WTC11 (cell line): Measurements from ENCODE around the gene STK26. TPM values are rescaled to one million over a fixed set of nuclear protein-coding genes. Genes with fewer than 3 reads are reported as not detected.

Experiments used
- ATAC-seq: fragments of 200-7000 bp; cut with Tn5 transposase; 2 replicates; pipeline ENCODE4 v1.10.0; 2021; ENCODE audit warnings: mild to moderate bottlenecking, moderate library complexity
- CTCF ChIA-PET: fragments of 300-600 bp; sonication (Branson Sonifier 250); formaldehyde crosslinking; loops from one replicate; lab custom pipeline; 2021; ENCODE audit warnings: antibody characterized with exemption; lab: Charles Lee
- POLR2A ChIA-PET: fragments of 350-600 bp; sonication (Branson Sonifier 250); formaldehyde crosslinking; loops from one replicate; lab custom pipeline; 2021; ENCODE audit warnings: antibody characterized with exemption; lab: Charles Lee
- DNase-seq: peaks from one replicate; pipeline ENCODE4 v3.0.0; 2021; ENCODE audit warnings: low spot score
- H3K27ac Mint-ChIP-seq: 2 replicates; pipeline ENCODE4 v1.8.0; 2021; ENCODE audit warnings: mixed read lengths
- H3K27me3 Mint-ChIP-seq: 2 replicates; pipeline ENCODE4 v1.8.0; 2021; ENCODE audit warnings: low read depth, mild to moderate bottlenecking, moderate library complexity, mixed read lengths
- H3K36me3 Mint-ChIP-seq: 2 replicates; pipeline ENCODE4 v1.8.0; 2021; ENCODE audit warnings: mixed read lengths
- H3K4me1 Mint-ChIP-seq: 2 replicates; pipeline ENCODE4 v1.8.0; 2022; ENCODE audit warnings: mixed read lengths
- H3K4me3 Mint-ChIP-seq: 2 replicates; pipeline ENCODE4 v1.8.0; 2021; ENCODE audit warnings: mild to moderate bottlenecking, moderate library complexity, mixed read lengths
- H3K9me3 Mint-ChIP-seq: 2 replicates; pipeline ENCODE4 v1.8.0; 2021; ENCODE audit warnings: mixed read lengths
- CDX4 ChIP-seq: fragments of 250-450 bp; sonication (Bioruptor Pico); IDR thresholded peaks from 2 replicates; pipeline ENCODE4 v1.9.0; 2021; ENCODE audit warnings: moderate library complexity, mild to moderate bottlenecking, inconsistent platforms, borderline replicate concordance
- E2F4 ChIP-seq: sonication (generic); formaldehyde crosslinking; IDR thresholded peaks from 2 replicates; pipeline ENCODE4 v1.8.1; 2022; ENCODE audit warnings: low read depth, mild to moderate bottlenecking, moderate library complexity, missing genetic modification reagents, borderline replicate concordance
- E2F5 ChIP-seq: sonication (generic); formaldehyde crosslinking; IDR thresholded peaks from 2 replicates; pipeline ENCODE4 v1.8.1; 2022; ENCODE audit warnings: mild to moderate bottlenecking, moderate library complexity, missing genetic modification reagents
- ELF4 ChIP-seq: sonication (generic); formaldehyde crosslinking; IDR thresholded peaks from 2 replicates; pipeline ENCODE4 v1.8.1; 2022; ENCODE audit warnings: low read depth, mild to moderate bottlenecking, moderate library complexity, missing genetic modification reagents
- EMX1 ChIP-seq: fragments of 250-450 bp; sonication (Bioruptor Pico); IDR thresholded peaks from 2 replicates; pipeline ENCODE4 v1.8.0; 2021; ENCODE audit warnings: mild to moderate bottlenecking
- GABPB1 ChIP-seq: sonication (generic); formaldehyde crosslinking; IDR thresholded peaks from 2 replicates; pipeline ENCODE4 v1.8.1; 2023; ENCODE audit warnings: mild to moderate bottlenecking, missing genetic modification reagents
- HMGA2 ChIP-seq: fragments of 250-450 bp; sonication (Bioruptor Pico); IDR thresholded peaks from 2 replicates; pipeline ENCODE4 v1.4.0; 2021; ENCODE audit warnings: mild to moderate bottlenecking, moderate library complexity
- IRF2 ChIP-seq: sonication (generic); formaldehyde crosslinking; IDR thresholded peaks from 2 replicates; pipeline ENCODE4 v1.8.0; 2022; ENCODE audit warnings: low read depth, missing genetic modification reagents, borderline replicate concordance
- PRRX2 ChIP-seq: fragments of 250-450 bp; sonication (Bioruptor Pico); IDR thresholded peaks from 2 replicates; pipeline ENCODE4 v1.8.0; 2021; ENCODE audit warnings: mild to moderate bottlenecking
- SMAD4 ChIP-seq: sonication (generic); formaldehyde crosslinking; IDR thresholded peaks from 2 replicates; pipeline ENCODE4 v1.8.0; 2022; ENCODE audit warnings: mild to moderate bottlenecking, missing genetic modification reagents
- SP1 ChIP-seq: sonication (generic); formaldehyde crosslinking; conservative IDR thresholded peaks from 2 replicates; pipeline ENCODE4 v1.8.1; 2022; ENCODE audit warnings: missing genetic modification reagents
- TEAD1 ChIP-seq: sonication (generic); formaldehyde crosslinking; IDR thresholded peaks from 2 replicates; pipeline ENCODE4 v1.8.0; 2022; ENCODE audit warnings: mild to moderate bottlenecking, missing genetic modification reagents
- TEAD4 ChIP-seq: sonication (generic); formaldehyde crosslinking; IDR thresholded peaks from 2 replicates; pipeline ENCODE4 v1.8.0; 2022; ENCODE audit warnings: mild to moderate bottlenecking, missing genetic modification reagents
- USF1 ChIP-seq: sonication (generic); formaldehyde crosslinking; IDR thresholded peaks from 2 replicates; pipeline ENCODE4 v1.8.0; 2022; ENCODE audit warnings: mild to moderate bottlenecking, missing genetic modification reagents
- ZNF138 ChIP-seq: sonication (generic); formaldehyde crosslinking; conservative IDR thresholded peaks from 2 replicates; pipeline ENCODE4 v1.8.1; 2022; ENCODE audit warnings: mild to moderate bottlenecking, moderate library complexity, missing genetic modification reagents
- ZNF416 ChIP-seq: fragments of 250-450 bp; sonication (Bioruptor Pico); IDR thresholded peaks from 2 replicates; pipeline ENCODE4 v1.9.0; 2021; ENCODE audit warnings: mild to moderate bottlenecking, inconsistent platforms
- ZNF423 ChIP-seq: fragments of 250-450 bp; sonication (Bioruptor Pico); IDR thresholded peaks from 2 replicates; pipeline ENCODE4 v2.1.2; 2022; ENCODE audit warnings: mild to moderate bottlenecking, moderate library complexity
- total RNA-seq: library from RNA; stranded (reverse); gene quantifications from 3 replicates; pipeline ENCODE4 v1.2.3, GENCODE V29; 2021
- TF ChIP-seq, protein P1 (sequence below): fragments of 250-450 bp; sonication (Bioruptor Pico); IDR thresholded peaks from 2 replicates; pipeline ENCODE4 v1.8.0; 2021; ENCODE audit warnings: mild to moderate bottlenecking
- TF ChIP-seq, protein P2 (sequence below): fragments of 250-450 bp; sonication (Bioruptor Pico); conservative IDR thresholded peaks from 2 replicates; pipeline ENCODE4 v1.9.0; 2021; ENCODE audit warnings: mild to moderate bottlenecking
- TF ChIP-seq, protein P3 (sequence below): fragments of 250-450 bp; sonication (Bioruptor Pico); IDR thresholded peaks from 2 replicates; pipeline ENCODE4 v1.9.0; 2021; ENCODE audit warnings: mild to moderate bottlenecking
- TF ChIP-seq, protein P4 (sequence below): sonication (generic); formaldehyde crosslinking; IDR thresholded peaks from 2 replicates; pipeline ENCODE4 v1.8.0; 2022; ENCODE audit warnings: missing genetic modification reagents

STK26 gene
- total RNA-seq, 1 experiment from 2014 or later: 77.6 TPM

DNA sequence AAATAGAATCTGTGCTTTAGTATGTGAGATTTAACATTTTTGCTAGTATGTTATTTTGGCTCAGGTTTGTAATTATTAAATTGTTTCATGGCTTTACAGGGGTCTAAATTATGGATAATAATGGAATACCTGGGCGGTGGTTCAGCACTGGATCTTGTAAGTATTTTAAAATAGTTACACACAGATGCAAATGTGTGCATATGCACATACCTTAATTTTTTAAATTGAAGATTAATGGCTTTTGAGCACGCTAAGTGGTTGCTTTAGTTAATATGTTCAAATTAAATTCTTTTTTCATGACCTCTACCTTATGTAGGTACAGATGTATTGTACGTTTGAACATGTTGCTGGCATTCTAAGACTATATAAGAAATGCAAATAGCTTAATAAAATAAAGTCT, 40.2 kb downstream of the STK26 start:
- ChIA-PET CTCF (interaction anchor here (1.4 kb wide), 1 partner anchor 222 kb away, joined by 4 read pairs; no protein-coding TSS in a partner anchor), POLR2A (no interaction called here)
- no peaks in the 10 kb centered on the region for H3K27me3 Mint-ChIP-seq
- H3K36me3 Mint-ChIP-seq: peaks cover 9% of the 10 kb centered on the region; the same call in 1 of the 2 replicates
- no peak overlapping the region for H3K4me3 Mint-ChIP-seq
- H3K9me3 Mint-ChIP-seq: no peaks in the 10 kb centered on the region
- H3K4me1 Mint-ChIP-seq: no peaks in the 10 kb centered on the region
- H3K27ac Mint-ChIP-seq: no peak overlapping the region
- DNase-seq (no peak), ATAC-seq (no peak)
- TF ChIP-seq CDX4 (CRISPR knock-in tag) (no peak), ZNF423 (CRISPR knock-in tag) (no peak), SMAD4 (CRISPR knock-in tag) (no peak), EMX1 (CRISPR knock-in tag) (no peak), IRF2 (CRISPR knock-in tag) (no peak), GABPB1 (CRISPR knock-in tag) (no peak), SP1 (CRISPR knock-in tag) (no peak), PRRX2 (CRISPR knock-in tag) (no peak), TEAD4 (CRISPR knock-in tag) (no peak), ELF4 (no peak), E2F5 (no peak), HMGA2 (CRISPR knock-in tag) (no peak), ZNF416 (CRISPR knock-in tag) (no peak)
- TF ChIP-seq, protein P1, sequence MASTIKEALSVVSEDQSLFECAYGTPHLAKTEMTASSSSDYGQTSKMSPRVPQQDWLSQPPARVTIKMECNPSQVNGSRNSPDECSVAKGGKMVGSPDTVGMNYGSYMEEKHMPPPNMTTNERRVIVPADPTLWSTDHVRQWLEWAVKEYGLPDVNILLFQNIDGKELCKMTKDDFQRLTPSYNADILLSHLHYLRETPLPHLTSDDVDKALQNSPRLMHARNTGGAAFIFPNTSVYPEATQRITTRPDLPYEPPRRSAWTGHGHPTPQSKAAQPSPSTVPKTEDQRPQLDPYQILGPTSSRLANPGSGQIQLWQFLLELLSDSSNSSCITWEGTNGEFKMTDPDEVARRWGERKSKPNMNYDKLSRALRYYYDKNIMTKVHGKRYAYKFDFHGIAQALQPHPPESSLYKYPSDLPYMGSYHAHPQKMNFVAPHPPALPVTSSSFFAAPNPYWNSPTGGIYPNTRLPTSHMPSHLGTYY (CRISPR knock-in tag): no peak
- TF ChIP-seq, protein P2, sequence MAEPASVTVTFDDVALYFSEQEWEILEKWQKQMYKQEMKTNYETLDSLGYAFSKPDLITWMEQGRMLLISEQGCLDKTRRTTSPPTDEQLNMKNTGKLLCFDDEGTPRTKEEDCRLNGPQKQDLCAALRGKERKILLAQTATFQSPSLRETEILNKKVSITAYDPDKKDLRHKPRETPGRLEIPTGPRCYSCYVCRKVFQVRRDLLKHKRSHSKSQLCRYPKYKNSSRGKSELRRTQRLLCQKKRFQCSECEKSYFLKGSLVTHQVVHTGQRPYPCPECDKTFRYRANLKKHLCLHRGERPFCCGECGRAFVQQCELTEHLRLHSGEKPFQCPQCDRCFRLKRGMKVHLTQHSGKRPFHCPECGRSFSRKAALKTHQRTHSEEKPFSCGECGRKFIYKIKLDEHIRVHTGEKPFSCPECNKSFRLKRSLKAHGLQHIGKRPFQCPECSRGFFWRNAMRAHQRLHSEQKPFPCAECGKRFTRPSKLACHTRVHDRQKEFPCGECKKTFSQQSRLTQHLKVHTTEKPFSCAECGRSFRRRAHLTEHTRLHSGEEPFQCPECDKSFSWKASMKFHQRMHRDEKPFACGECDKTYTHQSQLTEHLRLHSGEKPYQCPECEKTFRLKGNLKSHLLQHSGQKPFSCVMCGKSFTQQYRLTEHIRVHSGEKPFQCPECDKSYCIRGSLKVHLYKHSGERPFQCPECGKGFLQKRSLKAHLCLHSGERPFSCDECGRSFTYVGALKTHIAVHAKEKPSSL (CRISPR knock-in tag): no peak
- TF ChIP-seq, protein P3, sequence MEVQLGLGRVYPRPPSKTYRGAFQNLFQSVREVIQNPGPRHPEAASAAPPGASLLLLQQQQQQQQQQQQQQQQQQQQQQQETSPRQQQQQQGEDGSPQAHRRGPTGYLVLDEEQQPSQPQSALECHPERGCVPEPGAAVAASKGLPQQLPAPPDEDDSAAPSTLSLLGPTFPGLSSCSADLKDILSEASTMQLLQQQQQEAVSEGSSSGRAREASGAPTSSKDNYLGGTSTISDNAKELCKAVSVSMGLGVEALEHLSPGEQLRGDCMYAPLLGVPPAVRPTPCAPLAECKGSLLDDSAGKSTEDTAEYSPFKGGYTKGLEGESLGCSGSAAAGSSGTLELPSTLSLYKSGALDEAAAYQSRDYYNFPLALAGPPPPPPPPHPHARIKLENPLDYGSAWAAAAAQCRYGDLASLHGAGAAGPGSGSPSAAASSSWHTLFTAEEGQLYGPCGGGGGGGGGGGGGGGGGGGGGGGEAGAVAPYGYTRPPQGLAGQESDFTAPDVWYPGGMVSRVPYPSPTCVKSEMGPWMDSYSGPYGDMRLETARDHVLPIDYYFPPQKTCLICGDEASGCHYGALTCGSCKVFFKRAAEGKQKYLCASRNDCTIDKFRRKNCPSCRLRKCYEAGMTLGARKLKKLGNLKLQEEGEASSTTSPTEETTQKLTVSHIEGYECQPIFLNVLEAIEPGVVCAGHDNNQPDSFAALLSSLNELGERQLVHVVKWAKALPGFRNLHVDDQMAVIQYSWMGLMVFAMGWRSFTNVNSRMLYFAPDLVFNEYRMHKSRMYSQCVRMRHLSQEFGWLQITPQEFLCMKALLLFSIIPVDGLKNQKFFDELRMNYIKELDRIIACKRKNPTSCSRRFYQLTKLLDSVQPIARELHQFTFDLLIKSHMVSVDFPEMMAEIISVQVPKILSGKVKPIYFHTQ (CRISPR knock-in tag): no peak

DNA sequence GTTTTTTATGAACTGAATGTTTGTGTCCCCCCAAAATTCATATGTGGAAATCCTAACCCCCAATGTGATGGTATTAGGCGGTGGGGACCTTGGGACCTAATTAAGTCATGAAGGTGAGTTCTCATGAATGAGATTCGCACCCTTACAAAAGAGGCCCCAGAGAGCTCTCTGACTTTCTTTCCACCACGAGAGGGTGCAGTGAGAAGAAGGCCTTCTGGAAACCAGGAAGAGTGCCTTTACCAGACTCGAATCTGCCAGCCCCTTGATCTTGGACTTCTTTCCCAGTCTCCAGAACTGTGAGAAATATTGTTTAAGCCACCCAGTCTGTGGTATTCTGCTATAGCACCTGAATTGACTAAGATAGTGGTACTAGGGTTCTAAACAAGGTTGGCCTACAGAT, 40.8 kb downstream of the STK26 start:
- CTCF ChIA-PET: interaction anchor here (1.4 kb wide), 1 partner anchor 222 kb away, joined by 4 read pairs; no protein-coding TSS in a partner anchor
- Mint-ChIP-seq H3K36me3 (peaks cover 13% of the 10 kb centered on the region), H3K9me3 (no peaks in the 10 kb centered on the region), H3K4me3 (no peak overlapping the region), H3K27ac (no peak overlapping the region), H3K4me1 (no peaks in the 10 kb centered on the region), H3K27me3 (no peaks in the 10 kb centered on the region)
- no peak for ATAC-seq
- no peak for DNase-seq
- POLR2A ChIA-PET: no interaction called here
- TF ChIP-seq TEAD1 (CRISPR knock-in tag): no peak
- no peak for TF ChIP-seq E2F4 (CRISPR knock-in tag)
- TF ChIP-seq USF1 (CRISPR knock-in tag): no peak
- TF ChIP-seq, protein P4, sequence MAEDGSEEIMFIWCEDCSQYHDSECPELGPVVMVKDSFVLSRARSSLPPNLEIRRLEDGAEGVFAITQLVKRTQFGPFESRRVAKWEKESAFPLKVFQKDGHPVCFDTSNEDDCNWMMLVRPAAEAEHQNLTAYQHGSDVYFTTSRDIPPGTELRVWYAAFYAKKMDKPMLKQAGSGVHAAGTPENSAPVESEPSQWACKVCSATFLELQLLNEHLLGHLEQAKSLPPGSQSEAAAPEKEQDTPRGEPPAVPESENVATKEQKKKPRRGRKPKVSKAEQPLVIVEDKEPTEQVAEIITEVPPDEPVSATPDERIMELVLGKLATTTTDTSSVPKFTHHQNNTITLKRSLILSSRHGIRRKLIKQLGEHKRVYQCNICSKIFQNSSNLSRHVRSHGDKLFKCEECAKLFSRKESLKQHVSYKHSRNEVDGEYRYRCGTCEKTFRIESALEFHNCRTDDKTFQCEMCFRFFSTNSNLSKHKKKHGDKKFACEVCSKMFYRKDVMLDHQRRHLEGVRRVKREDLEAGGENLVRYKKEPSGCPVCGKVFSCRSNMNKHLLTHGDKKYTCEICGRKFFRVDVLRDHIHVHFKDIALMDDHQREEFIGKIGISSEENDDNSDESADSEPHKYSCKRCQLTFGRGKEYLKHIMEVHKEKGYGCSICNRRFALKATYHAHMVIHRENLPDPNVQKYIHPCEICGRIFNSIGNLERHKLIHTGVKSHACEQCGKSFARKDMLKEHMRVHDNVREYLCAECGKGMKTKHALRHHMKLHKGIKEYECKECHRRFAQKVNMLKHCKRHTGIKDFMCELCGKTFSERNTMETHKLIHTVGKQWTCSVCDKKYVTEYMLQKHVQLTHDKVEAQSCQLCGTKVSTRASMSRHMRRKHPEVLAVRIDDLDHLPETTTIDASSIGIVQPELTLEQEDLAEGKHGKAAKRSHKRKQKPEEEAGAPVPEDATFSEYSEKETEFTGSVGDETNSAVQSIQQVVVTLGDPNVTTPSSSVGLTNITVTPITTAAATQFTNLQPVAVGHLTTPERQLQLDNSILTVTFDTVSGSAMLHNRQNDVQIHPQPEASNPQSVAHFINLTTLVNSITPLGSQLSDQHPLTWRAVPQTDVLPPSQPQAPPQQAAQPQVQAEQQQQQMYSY (CRISPR knock-in tag): no peak
- TF ChIP-seq ZNF138 (CRISPR knock-in tag): no peak
